ENCODE results near the gene DUSP3. TPM values are rescaled to one million over a fixed set of nuclear protein-coding genes. Genes with fewer than 3 reads are reported as not detected.

Gene DUSP3
- total RNA-seq, 1 experiment from 2014 or later, result 80.3 TPM

DNA sequence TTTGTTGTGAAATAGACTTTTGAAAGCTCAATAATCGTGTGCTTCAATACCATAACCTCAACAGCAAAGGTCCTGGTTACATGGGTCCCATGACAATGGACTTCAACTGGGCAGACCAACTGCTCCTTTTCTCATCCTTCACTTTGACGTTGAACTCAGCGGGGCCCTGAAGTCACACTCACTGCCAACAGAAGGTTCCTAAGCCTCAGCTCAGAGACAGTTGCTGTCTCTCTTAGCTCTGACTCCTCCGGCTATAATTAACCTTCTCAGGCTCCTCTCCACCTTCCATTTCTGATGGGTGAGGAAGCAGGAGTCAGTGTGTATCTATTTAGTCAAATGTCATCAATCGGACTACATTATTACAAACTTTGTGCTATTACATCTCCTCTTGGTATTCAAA is 30.3 kb upstream of the DUSP3 start:
- no peak overlapping the region for H3K27ac Mint-ChIP-seq (ENCODE audit: unreplicated experiment)
- CTCF ChIA-PET, result no interaction called here
- no peaks in the 10 kb centered on the region for H3K9me3 Mint-ChIP-seq (ENCODE audit: low read depth, unreplicated experiment)
- DNase-seq, result no peak
- BruUV-seq (replicated peaks), result no TSS peak
- H3K27me3 Mint-ChIP-seq (ENCODE audit: unreplicated experiment), result no peaks in the 10 kb centered on the region
- no peaks in the 10 kb centered on the region for H3K4me1 Mint-ChIP-seq (ENCODE audit: low read depth, unreplicated experiment)
- intact Hi-C loops (cut with micrococcal nuclease; ENCODE audit: unreplicated experiment), result no loop called here
- H3K4me3 Mint-ChIP-seq (ENCODE audit: low read depth, unreplicated experiment), result no peak overlapping the region
- H3K36me3 Mint-ChIP-seq (ENCODE audit: insufficient read depth, unreplicated experiment), result peaks cover 11% of the 10 kb centered on the region
- TF ChIP-seq, protein P1, sequence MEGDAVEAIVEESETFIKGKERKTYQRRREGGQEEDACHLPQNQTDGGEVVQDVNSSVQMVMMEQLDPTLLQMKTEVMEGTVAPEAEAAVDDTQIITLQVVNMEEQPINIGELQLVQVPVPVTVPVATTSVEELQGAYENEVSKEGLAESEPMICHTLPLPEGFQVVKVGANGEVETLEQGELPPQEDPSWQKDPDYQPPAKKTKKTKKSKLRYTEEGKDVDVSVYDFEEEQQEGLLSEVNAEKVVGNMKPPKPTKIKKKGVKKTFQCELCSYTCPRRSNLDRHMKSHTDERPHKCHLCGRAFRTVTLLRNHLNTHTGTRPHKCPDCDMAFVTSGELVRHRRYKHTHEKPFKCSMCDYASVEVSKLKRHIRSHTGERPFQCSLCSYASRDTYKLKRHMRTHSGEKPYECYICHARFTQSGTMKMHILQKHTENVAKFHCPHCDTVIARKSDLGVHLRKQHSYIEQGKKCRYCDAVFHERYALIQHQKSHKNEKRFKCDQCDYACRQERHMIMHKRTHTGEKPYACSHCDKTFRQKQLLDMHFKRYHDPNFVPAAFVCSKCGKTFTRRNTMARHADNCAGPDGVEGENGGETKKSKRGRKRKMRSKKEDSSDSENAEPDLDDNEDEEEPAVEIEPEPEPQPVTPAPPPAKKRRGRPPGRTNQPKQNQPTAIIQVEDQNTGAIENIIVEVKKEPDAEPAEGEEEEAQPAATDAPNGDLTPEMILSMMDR (IDR thresholded peaks at IDR 0.05; ENCODE audit: unreplicated experiment), result no peak

DNA sequence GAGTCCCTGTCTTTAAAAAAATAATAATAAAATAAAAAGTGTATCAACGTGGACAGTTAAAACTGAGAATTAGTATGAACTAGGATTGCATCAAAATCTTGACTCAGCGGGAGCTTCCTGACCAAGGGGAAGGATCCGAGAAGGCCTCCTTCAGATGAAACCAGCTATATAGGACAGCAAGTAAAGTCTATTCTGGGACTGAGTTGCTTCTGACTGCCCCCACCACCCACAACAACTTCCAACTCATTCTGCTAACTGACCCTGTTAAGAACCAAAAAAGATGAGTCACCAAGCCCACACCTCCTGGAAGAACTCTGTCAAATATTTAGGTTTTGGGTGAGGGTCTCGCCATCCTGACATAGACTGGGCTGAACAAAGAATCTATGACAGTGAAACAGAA is 29.3 kb upstream of the DUSP3 start:
- H3K36me3 Mint-ChIP-seq (ENCODE audit: insufficient read depth, unreplicated experiment), result peaks cover 7% of the 10 kb centered on the region
- H3K9me3 Mint-ChIP-seq (ENCODE audit: low read depth, unreplicated experiment), result no peaks in the 10 kb centered on the region
- TF ChIP-seq, protein P1 (IDR thresholded peaks at IDR 0.05; ENCODE audit: unreplicated experiment), result no peak
- intact Hi-C loops (cut with micrococcal nuclease; ENCODE audit: unreplicated experiment), result no loop called here
- BruUV-seq (replicated peaks), result no TSS peak
- no peak overlapping the region for H3K4me3 Mint-ChIP-seq (ENCODE audit: low read depth, unreplicated experiment)
- DNase-seq, result no peak
- no peaks in the 10 kb centered on the region for H3K27me3 Mint-ChIP-seq (ENCODE audit: unreplicated experiment)
- no peak overlapping the region for H3K27ac Mint-ChIP-seq (ENCODE audit: unreplicated experiment)
- CTCF ChIA-PET, result no interaction called here
- no peaks in the 10 kb centered on the region for H3K4me1 Mint-ChIP-seq (ENCODE audit: low read depth, unreplicated experiment)

DNA sequence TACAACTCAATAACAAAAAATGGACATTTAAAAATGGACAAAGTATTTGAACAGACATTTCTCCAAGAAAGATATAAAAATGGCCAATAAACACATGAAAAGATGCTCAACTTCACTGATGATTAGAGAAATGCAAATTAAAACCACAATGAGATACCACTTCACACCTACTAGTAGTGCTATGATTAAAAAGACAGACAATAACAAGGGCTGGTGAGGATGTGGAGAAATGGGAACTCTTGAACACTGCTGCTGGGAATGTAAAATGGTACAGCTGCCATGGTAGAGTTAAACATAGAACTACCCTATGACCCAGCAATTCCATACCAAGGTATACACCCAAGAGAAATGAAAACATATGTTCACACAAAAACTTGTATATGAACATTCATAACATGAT is 26.3 kb upstream of the DUSP3 start:
- no peak for DNase-seq
- H3K4me3 Mint-ChIP-seq (ENCODE audit: low read depth, unreplicated experiment), result no peak overlapping the region
- TF ChIP-seq, protein P1 (IDR thresholded peaks at IDR 0.05; ENCODE audit: unreplicated experiment), result no peak
- no peaks in the 10 kb centered on the region for H3K4me1 Mint-ChIP-seq (ENCODE audit: low read depth, unreplicated experiment)
- BruUV-seq (replicated peaks), result no TSS peak
- no peak overlapping the region for H3K27ac Mint-ChIP-seq (ENCODE audit: unreplicated experiment)
- CTCF ChIA-PET, result interaction anchor here (1.1 kb wide), 1 partner anchor 38 kb away, joined by 3 read pairs; no protein-coding TSS in a partner anchor
- intact Hi-C loops (cut with micrococcal nuclease; ENCODE audit: unreplicated experiment), result no loop called here
- peaks cover 6% of the 10 kb centered on the region for H3K36me3 Mint-ChIP-seq (ENCODE audit: insufficient read depth, unreplicated experiment)
- no peaks in the 10 kb centered on the region for H3K9me3 Mint-ChIP-seq (ENCODE audit: low read depth, unreplicated experiment)
- H3K27me3 Mint-ChIP-seq (ENCODE audit: unreplicated experiment), result no peaks in the 10 kb centered on the region

DNA sequence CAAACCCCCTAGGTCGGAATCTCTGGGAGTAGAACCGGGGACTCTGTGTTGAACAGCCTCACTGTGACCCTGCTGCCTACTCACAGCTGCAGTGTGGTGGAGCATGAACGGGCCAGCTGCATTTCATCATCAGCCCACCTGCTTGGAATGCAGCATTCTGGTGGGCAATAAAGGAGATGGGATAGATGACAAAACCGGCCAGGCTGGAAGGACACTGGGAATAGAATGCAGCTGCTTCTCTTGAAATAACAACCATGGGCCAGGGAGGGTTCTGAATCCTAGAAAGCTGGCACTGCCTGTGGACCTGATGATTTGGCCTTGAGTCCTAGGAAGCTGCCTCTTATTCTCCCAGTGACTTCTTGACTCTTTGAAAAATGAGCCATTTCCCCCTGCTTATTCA is 25.0 kb upstream of the DUSP3 start:
- no peak overlapping the region for H3K27ac Mint-ChIP-seq (ENCODE audit: unreplicated experiment)
- peaks cover 6% of the 10 kb centered on the region for H3K36me3 Mint-ChIP-seq (ENCODE audit: insufficient read depth, unreplicated experiment)
- H3K27me3 Mint-ChIP-seq (ENCODE audit: unreplicated experiment), result no peaks in the 10 kb centered on the region
- CTCF ChIA-PET, result no interaction called here
- DNase-seq, result no peak
- intact Hi-C loops (cut with micrococcal nuclease; ENCODE audit: unreplicated experiment), result no loop called here
- TF ChIP-seq, protein P1 (IDR thresholded peaks at IDR 0.05; ENCODE audit: unreplicated experiment), result no peak
- no peaks in the 10 kb centered on the region for H3K9me3 Mint-ChIP-seq (ENCODE audit: low read depth, unreplicated experiment)
- H3K4me1 Mint-ChIP-seq (ENCODE audit: low read depth, unreplicated experiment), result no peaks in the 10 kb centered on the region
- no peak overlapping the region for H3K4me3 Mint-ChIP-seq (ENCODE audit: low read depth, unreplicated experiment)
- no TSS peak for BruUV-seq (replicated peaks)
